Activated CD4-positive, alpha-beta T cell treated with anti-CD3 and anti-CD28 coated beads, Interleukin-2, amount 50 U/mL, for 24 hours (primary cell): Measurements from ENCODE around the gene NPM3.
"Not testable (repeated sequence)": the region's sequence is repeated elsewhere in the genome, so short reads cannot be mapped to it uniquely, and the experiment has no call there.

Experiments
- DNase-seq, 2 donors: peaks; one replicate each; pipeline ENCODE4 v3.0.0-alpha.2; 2020; ENCODE audit warnings: low read depth in 1 of 2, low spot score in 1 of 2

NPM3 gene

GRCh38 chr10:101807158-101807557, 23.9 kb upstream of the NPM3 start:
- DNase-seq, result no peak

GRCh38 chr10:101803511-101803910, 20.3 kb upstream of the NPM3 start:
- no peak for DNase-seq

GRCh38 chr10:101797403-101798059, 14.3 kb upstream of the NPM3 start:
- DNase-seq, result no peak

GRCh38 chr10:101793526-101793925, 10.3 kb upstream of the NPM3 start:
- no peak for DNase-seq

GRCh38 chr10:101789686-101790085, 6.4 kb upstream of the NPM3 start:
- no peak for DNase-seq

GRCh38 chr10:101789231-101789630, 6.0 kb upstream of the NPM3 start:
- not testable (repeated sequence) for DNase-seq

- DNase-seq, result no peak
Observed at GRCh38 chr10:101785801-101786200, 2.6 kb upstream of the NPM3 start.

GRCh38 chr10:101784558-101784957, 1.3 kb upstream of the NPM3 start:
- DNase-seq, result no peak

GRCh38 chr10:101783736-101784118, 481 bp upstream of the NPM3 start:
- DNase-seq, result no peak

- no peak for DNase-seq
Observed at GRCh38 chr10:101781984-101782810, 1.0 kb downstream of the NPM3 start.

- DNase-seq, result no peak
Observed at GRCh38 chr10:101781655-101781983, 1.6 kb downstream of the NPM3 start.

GRCh38 chr10:101780818-101781654, 2.2 kb downstream of the NPM3 start:
- peak; percentile 52 to 64 for DNase-seq

GRCh38 chr10:101780187-101780817, 2.9 kb downstream of the NPM3 start:
- DNase-seq, result no peak

GRCh38 chr10:101779544-101780186, 3.6 kb downstream of the NPM3 start:
- DNase-seq, result peak; percentile 73 to 79

GRCh38 chr10:101778781-101779543, 4.3 kb downstream of the NPM3 start:
- DNase-seq, result no peak

- no peak for DNase-seq
Observed at GRCh38 chr10:101778151-101778780, 5.0 kb downstream of the NPM3 start.

GRCh38 chr10:101777619-101778145, 5.6 kb downstream of the NPM3 start:
- DNase-seq, result no peak

GRCh38 chr10:101776161-101776817, 7.0 kb downstream of the NPM3 start:
- no peak for DNase-seq
